Measurements from ENCODE around the gene CPSF4. TPM values are rescaled to one million over a fixed set of nuclear protein-coding genes. Genes with fewer than 3 reads are reported as not detected.
A peak's percentile ranks its signal among the peaks of the same experiment; 100 is the strongest.

CPSF4 gene
- total RNA-seq, 4 donors from 2014 or later = 23.7 to 41.6 (median 28.3) TPM

DNA sequence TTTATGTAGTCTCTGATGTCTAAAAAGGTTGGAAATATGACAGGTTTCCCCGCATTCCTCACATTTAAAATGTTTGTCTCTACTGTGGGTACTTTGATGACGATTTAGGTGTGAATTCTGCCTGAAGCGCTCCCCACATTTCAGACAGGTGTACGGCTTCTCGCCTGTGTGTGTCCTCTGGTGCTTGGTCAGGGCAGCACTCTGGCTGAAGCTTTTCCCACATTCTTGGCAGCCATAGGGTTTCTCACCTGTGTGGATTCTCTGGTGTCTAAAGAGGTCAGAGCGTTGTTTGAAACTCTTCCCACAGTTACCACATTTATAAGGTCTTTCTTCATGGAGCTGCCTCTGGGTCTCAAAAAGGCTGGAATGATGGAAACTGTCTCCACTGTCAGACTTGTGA is 55.1 kb downstream of the CPSF4 start:
- no peak for DNase-seq (ENCODE audit: low spot score in 2 of 2)
- TF ChIP-seq POLR2A (IDR thresholded peaks at IDR 0.05) = no peak
- TF ChIP-seq, protein P1, sequence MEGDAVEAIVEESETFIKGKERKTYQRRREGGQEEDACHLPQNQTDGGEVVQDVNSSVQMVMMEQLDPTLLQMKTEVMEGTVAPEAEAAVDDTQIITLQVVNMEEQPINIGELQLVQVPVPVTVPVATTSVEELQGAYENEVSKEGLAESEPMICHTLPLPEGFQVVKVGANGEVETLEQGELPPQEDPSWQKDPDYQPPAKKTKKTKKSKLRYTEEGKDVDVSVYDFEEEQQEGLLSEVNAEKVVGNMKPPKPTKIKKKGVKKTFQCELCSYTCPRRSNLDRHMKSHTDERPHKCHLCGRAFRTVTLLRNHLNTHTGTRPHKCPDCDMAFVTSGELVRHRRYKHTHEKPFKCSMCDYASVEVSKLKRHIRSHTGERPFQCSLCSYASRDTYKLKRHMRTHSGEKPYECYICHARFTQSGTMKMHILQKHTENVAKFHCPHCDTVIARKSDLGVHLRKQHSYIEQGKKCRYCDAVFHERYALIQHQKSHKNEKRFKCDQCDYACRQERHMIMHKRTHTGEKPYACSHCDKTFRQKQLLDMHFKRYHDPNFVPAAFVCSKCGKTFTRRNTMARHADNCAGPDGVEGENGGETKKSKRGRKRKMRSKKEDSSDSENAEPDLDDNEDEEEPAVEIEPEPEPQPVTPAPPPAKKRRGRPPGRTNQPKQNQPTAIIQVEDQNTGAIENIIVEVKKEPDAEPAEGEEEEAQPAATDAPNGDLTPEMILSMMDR (IDR thresholded peaks at IDR 0.05) = no peak
- 96 to 98% methylated on average over 6 of the region's 6 CpGs for WGBS, 2 donors
- no peak overlapping the region for H3K4me3 ChIP-seq (ENCODE audit: low read depth, poor library complexity, severe bottlenecking)
- intact Hi-C loops (cut with DNase I; ENCODE audit: low total_unique reads) = no loop called here

DNA sequence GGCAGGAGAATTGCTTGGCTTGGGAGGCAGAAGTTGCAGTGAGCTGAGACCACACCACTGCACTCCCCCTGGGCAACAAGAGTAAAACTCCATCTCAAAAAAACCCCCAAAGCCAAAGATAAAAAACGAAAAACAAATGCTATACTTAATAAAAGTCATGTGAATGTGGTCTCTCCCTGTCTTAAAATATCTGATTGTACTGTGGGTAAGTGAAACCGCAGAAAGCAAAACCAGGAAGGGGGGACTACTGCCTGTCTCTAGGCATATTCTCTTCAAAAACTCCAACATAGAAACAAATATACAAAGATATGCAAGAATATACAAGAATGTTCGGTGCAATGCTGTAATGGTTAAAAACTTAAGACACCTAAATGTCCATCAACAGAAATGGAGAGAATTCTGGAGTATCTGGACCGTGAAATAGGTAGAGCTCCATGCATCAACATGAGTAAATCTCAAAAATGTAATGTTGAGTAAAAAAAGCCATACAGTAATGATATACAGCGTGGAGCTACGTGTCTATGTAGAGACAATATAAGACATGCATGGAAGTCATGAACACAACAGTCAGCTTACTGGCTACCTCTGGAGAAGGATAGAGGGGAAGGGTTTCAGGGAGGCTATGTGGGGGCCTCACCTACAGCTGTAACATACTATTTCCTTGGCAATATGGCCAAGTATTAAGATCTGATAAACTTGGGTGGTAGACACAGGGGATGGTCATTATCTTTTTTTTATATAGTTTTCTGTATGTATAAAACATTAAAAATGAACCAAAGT is 59.2 kb downstream of the CPSF4 start:
- 68 to 81% methylated on average over 6 of the region's 6 CpGs for WGBS, 2 donors
- no peak for TF ChIP-seq POLR2A (IDR thresholded peaks at IDR 0.05)
- TF ChIP-seq, protein P1 (IDR thresholded peaks at IDR 0.05) = no peak
- H3K4me3 ChIP-seq (ENCODE audit: low read depth, poor library complexity, severe bottlenecking) = no peak overlapping the region
- intact Hi-C loops (cut with DNase I; ENCODE audit: low total_unique reads) = no loop called here
- DNase-seq (ENCODE audit: low spot score in 2 of 2) = no peak

GRCh38 chr7:99498546-99498944 is 59.8 kb downstream of the CPSF4 start:
- TF ChIP-seq POLR2A (IDR thresholded peaks at IDR 0.05) = no peak
- TF ChIP-seq, protein P1 (IDR thresholded peaks at IDR 0.05) = no peak
- intact Hi-C loops (cut with DNase I; ENCODE audit: low total_unique reads) = no loop called here
- WGBS, 2 donors = 65 to 71% methylated on average over 11 of the region's 11 CpGs
- DNase-seq (ENCODE audit: low spot score in 2 of 2) = no peak
- peak overlapping the region; percentile 98 for H3K4me3 ChIP-seq (ENCODE audit: low read depth, poor library complexity, severe bottlenecking)

- 1 to 2% methylated on average over 13 to 14 of the region's 14 CpGs for WGBS, 2 donors
- DNase-seq (ENCODE audit: low spot score in 2 of 2) = no peak
- H3K4me3 ChIP-seq (ENCODE audit: low read depth, poor library complexity, severe bottlenecking) = peak overlapping the region; percentile 98
- no peak for TF ChIP-seq POLR2A (IDR thresholded peaks at IDR 0.05)
- TF ChIP-seq, protein P1 (IDR thresholded peaks at IDR 0.05) = no peak
- intact Hi-C loops (cut with DNase I; ENCODE audit: low total_unique reads) = no loop called here
Observed at GRCh38 chr7:99499371-99499720, 60.6 kb downstream of the CPSF4 start.

DNA sequence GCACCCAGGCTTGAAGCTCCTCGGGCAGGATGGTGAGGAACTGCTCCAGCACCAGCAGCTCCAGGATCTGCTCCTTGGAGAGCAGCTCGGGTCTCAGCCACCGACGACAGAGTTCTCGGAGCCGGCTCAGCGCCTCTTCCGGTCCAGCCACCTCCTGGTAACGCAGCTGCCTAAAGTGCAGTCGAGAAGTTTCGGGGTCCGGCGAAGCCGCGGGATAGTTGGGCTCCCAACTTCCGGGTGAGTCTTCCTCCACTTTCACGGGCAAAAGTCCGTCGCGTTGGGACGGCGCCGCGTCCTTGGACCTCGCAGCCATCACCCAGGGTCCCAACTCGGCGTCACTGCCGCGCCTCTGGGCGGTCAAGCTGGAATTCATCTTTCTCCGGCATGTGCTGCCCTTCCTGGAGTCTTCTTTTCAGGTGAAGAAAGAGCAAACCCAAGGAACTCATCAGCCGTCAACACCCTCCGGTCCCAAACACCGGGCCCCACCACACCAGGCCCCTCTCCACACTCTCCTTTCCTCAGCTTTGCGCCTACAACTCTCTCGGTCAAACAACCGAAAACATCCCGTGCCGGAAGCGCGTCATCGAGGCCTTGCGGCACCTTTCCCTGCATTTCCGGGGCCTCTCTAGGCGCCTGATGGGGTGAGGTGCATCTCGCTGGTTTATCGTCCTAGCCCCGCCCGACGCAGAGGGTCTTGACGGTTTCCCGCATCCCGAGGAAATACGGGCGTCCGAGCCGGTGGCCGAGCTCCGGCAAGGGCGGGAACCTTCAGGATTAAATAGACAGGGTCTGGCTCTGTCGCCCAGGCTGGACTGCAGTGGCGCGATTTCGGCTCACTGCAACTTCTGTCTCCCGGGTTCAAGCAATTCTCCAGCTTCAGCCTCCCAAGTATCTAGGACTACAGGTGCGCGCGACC is 61.2 kb downstream of the CPSF4 start, which contains the start of gene ZNF394:
Gene ZNF394 (minus strand): TSS at position 561 of the 916 bp plus-strand sequence. CDS start 188 bp downstream, at position 373.
- peak; percentile 90 to 98 for DNase-seq (ENCODE audit: low spot score in 2 of 2)
- TF ChIP-seq, protein P1 (IDR thresholded peaks at IDR 0.05) = no peak
- TF ChIP-seq POLR2A (IDR thresholded peaks at IDR 0.05) = peak in 1 of 2 donors; percentile 49
- intact Hi-C loops (cut with DNase I; ENCODE audit: low total_unique reads) = no loop called here
- H3K4me3 ChIP-seq (ENCODE audit: low read depth, poor library complexity, severe bottlenecking) = peak within 1 kb of the TSS; percentile 98
- 0 to 1% methylated on average over 51 to 57 of the region's 68 CpGs for WGBS, 2 donors

All from lower leg skin (tissue), 4 donors.